KG1 (cell line): ENCODE results near the gene SURF6.
"Not testable (repeated sequence)": the region's sequence is repeated elsewhere in the genome, so short reads cannot be mapped to it uniquely, and the experiment has no call there.

Experiments
- DNase-seq: peaks from one replicate; lab custom pipeline; 2025; lab: John Stamatoyannopoulos, UW

SURF6 gene

GRCh38 chr9:133347985-133348717, 12.2 kb upstream of the SURF6 start, which contains the start of the genes MED22 and RPL7A:
Gene MED22, minus strand, starts transcription at chr9:133348131. Its CDS starts 1,469 bp downstream, at chr9:133346662.
Gene RPL7A, plus strand, starts transcription at chr9:133348218. Its CDS starts 26 bp downstream, at chr9:133348244.
- peak; percentile 87 for DNase-seq

- no peak for DNase-seq
Measured at GRCh38 chr9:133347515-133347984, 11.6 kb upstream of the SURF6 start.

GRCh38 chr9:133346021-133346785, 10.2 kb upstream of the SURF6 start:
- DNase-seq, result no peak

- no peak for DNase-seq
Measured at GRCh38 chr9:133345596-133345995, 9.6 kb upstream of the SURF6 start.

- no peak for DNase-seq
Measured at GRCh38 chr9:133344979-133345378, 9.0 kb upstream of the SURF6 start.

- no peak for DNase-seq
Measured at GRCh38 chr9:133344071-133344470, 8.1 kb upstream of the SURF6 start.

- DNase-seq, result no peak
Measured at GRCh38 chr9:133342570-133342969, 6.6 kb upstream of the SURF6 start.

- no peak for DNase-seq
Measured at GRCh38 chr9:133342069-133342406, 6.0 kb upstream of the SURF6 start.

GRCh38 chr9:133341369-133342068, 5.5 kb upstream of the SURF6 start:
- DNase-seq, result peak; percentile 32

- DNase-seq, result no peak
Measured at GRCh38 chr9:133340916-133341315, 4.9 kb upstream of the SURF6 start.

GRCh38 chr9:133340256-133340655, 4.3 kb upstream of the SURF6 start:
- no peak for DNase-seq

- DNase-seq, result no peak
Measured at GRCh38 chr9:133339641-133340040, 3.7 kb upstream of the SURF6 start.

GRCh38 chr9:133334888-133335287, 1.1 kb downstream of the SURF6 start:
- not testable (repeated sequence) for DNase-seq

GRCh38 chr9:133334161-133334560, 1.8 kb downstream of the SURF6 start:
- no peak for DNase-seq

- DNase-seq, result no peak
Measured at GRCh38 chr9:133333566-133333965, 2.4 kb downstream of the SURF6 start.

- no peak for DNase-seq
Measured at GRCh38 chr9:133333011-133333410, 3.0 kb downstream of the SURF6 start.

GRCh38 chr9:133332381-133332730, 3.6 kb downstream of the SURF6 start:
- DNase-seq, result no peak

GRCh38 chr9:133331641-133332380, 4.2 kb downstream of the SURF6 start:
- DNase-seq, result no peak

GRCh38 chr9:133331221-133331620, 4.8 kb downstream of the SURF6 start:
- DNase-seq, result no peak

GRCh38 chr9:133329306-133330156, 6.5 kb downstream of the SURF6 start:
- DNase-seq, result not testable (repeated sequence)
